Stimulated activated effector memory CD8-positive, alpha-beta T cell treated with anti-CD3 and anti-CD28 coated beads, Interleukin-12 subunit alpha, Interleukin-12 subunit beta, amount 100 ng/mL, for 72 hours (primary cell): ENCODE data around the gene TRPT1.

Experiments
- ATAC-seq: fragments of 150-1000 bp; cut with Tn5 transposase; 2 replicates; pipeline ENCODE4 v1.10.0; 2021
- DNase-seq, 2 donors: peaks; one replicate each; pipeline ENCODE4 v3.0.0; 2021 to 2022; ENCODE audit warnings: low spot score in 2 of 2
- H3K27ac Mint-ChIP-seq: one replicate; pipeline ENCODE4 v1.8.0; 2022; ENCODE audit warnings: mild to moderate bottlenecking, mixed read lengths
- H3K36me3 Mint-ChIP-seq: one replicate; pipeline ENCODE4 v1.8.0; 2022; ENCODE audit warnings: mild to moderate bottlenecking, mixed read lengths
- H3K4me1 Mint-ChIP-seq: one replicate; pipeline ENCODE4 v1.8.0; 2022; ENCODE audit warnings: mixed read lengths
- H3K4me3 Mint-ChIP-seq: one replicate; pipeline ENCODE4 v1.8.0; 2022; ENCODE audit warnings: mild to moderate bottlenecking, mixed read lengths
- H3K9me3 Mint-ChIP-seq: one replicate; pipeline ENCODE4 v1.8.0; 2022; ENCODE audit warnings: mixed read lengths

Gene TRPT1

DNA sequence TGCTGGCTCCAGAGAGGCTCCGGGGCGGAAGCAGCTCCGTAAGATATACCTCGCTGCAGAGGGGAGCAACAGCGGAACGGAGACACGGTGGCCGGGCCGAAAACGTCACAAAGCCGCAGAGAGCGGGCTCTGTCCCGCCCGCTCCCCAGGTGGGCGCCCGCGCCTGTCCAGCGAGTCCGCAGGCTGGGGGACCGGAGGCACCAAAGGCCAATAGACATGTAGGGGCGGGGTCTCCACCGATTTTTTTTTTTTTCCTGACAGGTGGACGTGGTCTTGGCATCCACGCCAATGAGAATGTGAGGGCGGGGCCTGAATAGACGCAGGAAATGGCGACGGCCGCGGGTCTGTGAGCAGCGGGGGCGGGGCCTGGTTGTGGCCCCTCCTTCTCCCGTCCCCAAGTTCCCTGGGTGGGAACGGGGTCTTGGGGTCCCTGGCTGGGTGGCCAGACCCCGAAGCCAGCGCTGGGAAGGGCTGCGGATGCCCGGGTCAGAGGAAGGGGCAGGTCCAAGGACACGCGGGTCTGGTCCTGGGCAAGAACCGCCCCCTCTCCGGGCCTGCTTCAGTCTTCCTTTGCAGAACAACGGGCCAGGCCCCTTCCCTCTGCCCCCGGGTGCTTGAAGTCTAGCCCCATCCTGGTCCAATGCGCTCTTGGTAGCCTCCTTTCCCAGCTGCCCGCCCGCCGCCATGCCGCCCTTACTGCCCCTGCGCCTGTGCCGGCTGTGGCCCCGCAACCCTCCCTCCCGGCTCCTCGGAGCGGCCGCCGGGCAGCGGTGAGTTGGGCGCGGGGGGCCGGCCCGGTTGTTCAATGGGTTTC, 4.4 kb upstream of the TRPT1 start, which contains the start of gene DNAJC4:
TSS of gene DNAJC4 (plus strand) at position 378 of the 814 bp plus-strand sequence. CDS start at position 685, 307 bp downstream.
- Mint-ChIP-seq H3K9me3 (no peaks in the 10 kb centered on the region), H3K4me3 (peak within 1 kb of the TSS; percentile 77), H3K36me3 (peaks cover 22% of the 10 kb centered on the region), H3K4me1 (peaks cover 49% of the 10 kb centered on the region), H3K27ac (peak within 1 kb of the TSS; percentile 86)
- peak; percentile 60 for ATAC-seq
- DNase-seq, result peak; percentile 77 to 97

DNA sequence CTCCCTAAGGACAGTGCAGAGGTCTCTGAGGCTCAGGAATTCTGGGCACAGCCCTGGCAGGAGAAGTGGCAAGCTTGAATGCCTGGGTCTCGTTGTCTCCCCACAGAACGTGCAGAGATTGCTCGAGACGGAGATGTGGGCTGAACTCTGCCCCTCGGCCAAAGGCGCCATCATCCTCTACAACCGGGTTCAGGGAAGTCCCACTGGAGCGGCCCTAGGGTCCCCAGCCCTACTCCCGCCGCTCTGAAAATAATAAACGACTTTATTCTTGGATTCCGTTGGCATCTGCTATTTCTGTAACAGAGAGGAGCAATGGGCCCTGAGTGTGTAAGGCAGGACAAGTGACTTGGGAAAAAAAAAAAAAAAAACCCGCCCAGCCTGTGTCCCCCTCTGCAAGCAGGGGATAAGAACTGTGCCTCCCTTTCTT, 3.8 kb upstream of the TRPT1 start:
- H3K27ac Mint-ChIP-seq, result peak overlapping the region; percentile 86
- ATAC-seq, result no peak
- H3K9me3 Mint-ChIP-seq, result no peaks in the 10 kb centered on the region
- peak overlapping the region; percentile 77 for H3K4me3 Mint-ChIP-seq
- peaks cover 24% of the 10 kb centered on the region for H3K36me3 Mint-ChIP-seq
- H3K4me1 Mint-ChIP-seq, result peaks cover 49% of the 10 kb centered on the region
- DNase-seq, result no peak

DNA sequence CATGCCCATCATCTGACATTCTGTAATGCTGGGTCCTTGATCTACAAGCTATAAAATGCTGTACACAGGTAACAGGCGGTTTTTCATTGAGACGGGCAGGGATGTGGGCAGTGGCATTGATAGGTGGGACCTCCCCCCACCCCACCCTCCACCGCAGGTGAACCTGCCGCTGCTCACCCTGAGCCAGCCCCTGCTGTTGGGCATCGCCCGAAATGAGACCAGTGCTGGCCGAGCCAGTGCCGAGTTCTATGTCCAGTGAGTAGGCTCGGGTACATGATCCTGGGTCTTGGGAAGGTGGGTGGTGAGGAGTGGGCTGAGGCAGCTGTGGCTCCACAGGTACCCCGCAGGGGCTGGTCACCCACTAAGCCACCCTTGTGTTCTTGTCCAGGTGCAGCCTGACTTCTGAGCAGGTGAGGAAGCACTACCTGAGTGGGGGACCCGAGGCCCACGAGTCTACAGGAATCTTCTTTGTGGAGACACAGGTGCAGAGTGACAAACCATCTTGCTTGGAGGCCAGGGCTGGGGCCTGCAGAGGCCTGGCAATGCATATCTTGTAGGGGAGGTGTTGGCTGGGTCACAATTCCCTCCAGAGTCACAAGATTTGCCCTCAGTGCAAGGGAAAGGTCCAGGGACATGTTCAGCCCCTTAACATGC, 3.2 kb upstream of the TRPT1 start:
- DNase-seq, result peak in 1 of 2 donors; percentile 53
- Mint-ChIP-seq H3K27ac (peak overlapping the region; percentile 86), H3K4me3 (peak overlapping the region; percentile 77), H3K36me3 (peaks cover 29% of the 10 kb centered on the region), H3K9me3 (no peaks in the 10 kb centered on the region), H3K4me1 (peaks cover 55% of the 10 kb centered on the region)
- no peak for ATAC-seq

DNA sequence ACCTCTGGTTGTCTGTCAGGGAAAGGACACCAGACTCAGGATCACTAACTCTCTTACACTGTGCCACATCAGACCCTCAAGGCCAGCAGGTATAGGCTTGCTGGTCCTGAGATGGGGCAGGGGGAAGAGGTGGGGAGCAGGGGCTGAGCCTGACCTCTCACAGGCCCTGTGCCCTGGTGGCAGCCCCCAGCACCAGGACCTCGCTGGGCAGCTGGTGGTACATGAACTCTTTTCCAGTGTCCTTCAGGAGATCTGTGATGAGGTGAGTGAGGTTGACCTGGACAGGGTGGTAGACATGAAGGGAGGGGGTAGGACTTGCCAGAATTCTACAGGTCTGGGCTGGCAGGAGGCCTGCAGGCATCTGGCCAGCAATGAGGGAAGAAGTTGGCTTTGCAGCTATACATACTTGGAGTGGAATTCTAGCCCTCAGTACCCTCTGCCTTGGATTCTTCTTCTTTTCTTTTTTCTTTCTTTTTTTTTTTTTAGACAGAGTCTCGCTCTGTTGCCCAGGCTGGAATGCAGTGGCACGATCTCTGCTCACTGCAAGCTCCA, 1.5 kb upstream of the TRPT1 start:
- no peaks in the 10 kb centered on the region for H3K9me3 Mint-ChIP-seq
- no peak for ATAC-seq

DNA sequence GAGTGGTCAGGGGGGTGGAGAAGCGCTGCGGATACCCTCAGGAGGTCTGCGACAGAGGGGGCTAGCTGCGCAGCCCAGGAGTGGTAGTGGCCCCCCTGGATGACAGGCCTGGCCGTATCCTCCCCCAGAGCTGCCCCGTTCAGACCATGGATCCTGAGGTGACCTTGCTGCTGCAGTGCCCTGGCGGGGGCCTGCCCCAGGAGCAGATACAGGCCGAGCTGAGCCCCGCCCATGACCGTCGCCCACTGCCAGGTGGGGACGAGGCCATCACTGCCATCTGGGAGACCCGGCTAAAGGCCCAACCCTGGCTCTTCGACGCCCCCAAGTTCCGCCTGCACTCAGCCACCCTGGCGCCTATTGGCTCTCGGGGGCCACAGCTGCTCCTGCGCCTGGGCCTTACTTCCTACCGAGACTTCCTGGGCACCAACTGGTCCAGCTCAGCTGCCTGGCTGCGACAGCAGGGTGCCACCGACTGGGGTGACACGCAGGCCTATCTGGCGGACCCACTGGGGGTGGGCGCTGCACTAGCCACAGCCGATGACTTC, 593 bp upstream of the TRPT1 start:
- DNase-seq, result peak; percentile 52 to 78
- ATAC-seq, result peak; percentile 62
- H3K27ac Mint-ChIP-seq, result peak overlapping the region; percentile 86

More for the DNA sequence above, 1.5 kb upstream of the TRPT1 start:
- Mint-ChIP-seq H3K4me3 (peak overlapping the region; percentile 87), H3K36me3 (peaks cover 47% of the 10 kb centered on the region), H3K27ac (peak overlapping the region; percentile 86), H3K4me1 (peaks cover 53% of the 10 kb centered on the region)
- no peak for DNase-seq

DNA sequence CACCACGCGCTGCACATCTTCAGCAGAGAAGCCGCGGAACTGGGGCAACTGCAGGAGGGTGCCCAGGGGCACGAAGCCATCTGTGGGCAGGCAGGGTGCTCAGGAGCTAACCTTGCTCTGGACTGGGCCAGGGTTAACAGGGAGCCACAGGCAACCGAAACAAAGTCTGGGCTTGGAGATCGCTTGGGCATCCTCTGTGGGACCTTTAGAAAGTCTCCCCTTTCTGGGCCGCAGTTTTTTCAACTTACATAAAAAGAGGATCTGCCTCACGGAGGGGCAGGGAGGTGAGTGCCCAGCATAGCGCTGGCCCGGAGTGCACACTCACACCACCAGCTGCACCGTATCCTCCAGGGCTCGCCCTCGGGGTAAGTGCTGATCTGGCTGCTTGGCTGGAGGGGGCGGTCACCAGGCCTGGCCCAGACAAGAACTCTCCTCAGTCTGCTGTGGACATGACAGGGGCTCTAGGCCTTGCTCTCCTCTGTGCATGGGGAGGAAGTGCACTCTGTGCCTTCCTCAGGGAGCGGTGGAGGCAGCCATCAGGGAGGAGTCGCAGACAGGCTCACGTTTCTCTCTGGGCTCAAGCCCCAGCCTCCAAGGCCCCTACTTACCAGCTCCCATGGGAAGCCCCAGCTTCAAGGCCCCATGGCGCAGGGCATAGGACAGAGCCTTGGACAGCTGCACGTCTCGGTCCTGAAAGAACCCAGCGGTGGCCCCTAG, 937 bp downstream of the TRPT1 start:
- Mint-ChIP-seq H3K27ac (peak overlapping the region; percentile 86), H3K4me1 (peaks cover 42% of the 10 kb centered on the region), H3K36me3 (peaks cover 64% of the 10 kb centered on the region), H3K9me3 (no peaks in the 10 kb centered on the region), H3K4me3 (peak overlapping the region; percentile 87)
- no peak for ATAC-seq
- DNase-seq, result no peak

More for the DNA sequence above, 593 bp upstream of the TRPT1 start:
- Mint-ChIP-seq H3K9me3 (no peaks in the 10 kb centered on the region), H3K4me1 (peaks cover 44% of the 10 kb centered on the region), H3K4me3 (peak overlapping the region; percentile 87), H3K36me3 (peaks cover 56% of the 10 kb centered on the region)

DNA sequence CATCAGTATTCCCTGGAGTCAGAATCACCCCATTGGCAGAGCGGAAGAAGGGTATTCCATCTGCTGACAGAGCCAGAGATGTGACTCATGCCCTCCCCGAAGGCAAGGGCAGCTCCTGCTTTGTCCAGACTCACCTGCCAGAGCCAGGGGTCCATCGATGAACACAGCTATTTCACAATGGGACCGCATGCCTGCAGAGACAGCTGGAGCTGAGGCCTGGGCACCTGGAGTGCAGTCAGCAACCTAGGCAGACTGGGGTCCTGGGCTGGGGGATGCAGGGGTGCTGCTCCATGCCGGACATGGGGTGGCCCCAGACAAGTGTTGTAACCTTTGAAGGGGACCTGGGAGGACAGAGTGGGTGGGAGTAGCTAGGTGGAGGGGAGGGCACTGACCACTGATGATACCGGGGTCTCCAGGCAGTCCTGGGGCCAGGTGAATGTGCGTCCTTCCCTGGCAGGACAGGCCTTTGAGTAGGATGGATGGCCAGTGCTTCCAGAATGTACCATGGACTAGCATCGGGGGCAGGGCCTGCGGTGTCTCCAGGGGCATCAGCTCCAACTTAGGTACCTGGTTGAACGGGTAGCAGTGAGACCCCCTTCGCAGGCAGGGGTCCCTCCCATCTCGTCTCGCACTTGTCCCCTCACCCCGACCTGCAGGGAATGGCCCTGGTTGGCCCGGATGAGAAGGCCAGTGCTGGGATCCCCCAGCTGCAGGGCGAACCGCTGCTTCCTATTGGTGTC, 1.7 kb downstream of the TRPT1 start:
- H3K9me3 Mint-ChIP-seq, result no peaks in the 10 kb centered on the region
- H3K4me3 Mint-ChIP-seq, result peak overlapping the region; percentile 87
- peaks cover 35% of the 10 kb centered on the region for H3K4me1 Mint-ChIP-seq
- no peak for DNase-seq
- H3K27ac Mint-ChIP-seq, result peak overlapping the region; percentile 86
- peaks cover 61% of the 10 kb centered on the region for H3K36me3 Mint-ChIP-seq
- ATAC-seq, result no peak

DNA sequence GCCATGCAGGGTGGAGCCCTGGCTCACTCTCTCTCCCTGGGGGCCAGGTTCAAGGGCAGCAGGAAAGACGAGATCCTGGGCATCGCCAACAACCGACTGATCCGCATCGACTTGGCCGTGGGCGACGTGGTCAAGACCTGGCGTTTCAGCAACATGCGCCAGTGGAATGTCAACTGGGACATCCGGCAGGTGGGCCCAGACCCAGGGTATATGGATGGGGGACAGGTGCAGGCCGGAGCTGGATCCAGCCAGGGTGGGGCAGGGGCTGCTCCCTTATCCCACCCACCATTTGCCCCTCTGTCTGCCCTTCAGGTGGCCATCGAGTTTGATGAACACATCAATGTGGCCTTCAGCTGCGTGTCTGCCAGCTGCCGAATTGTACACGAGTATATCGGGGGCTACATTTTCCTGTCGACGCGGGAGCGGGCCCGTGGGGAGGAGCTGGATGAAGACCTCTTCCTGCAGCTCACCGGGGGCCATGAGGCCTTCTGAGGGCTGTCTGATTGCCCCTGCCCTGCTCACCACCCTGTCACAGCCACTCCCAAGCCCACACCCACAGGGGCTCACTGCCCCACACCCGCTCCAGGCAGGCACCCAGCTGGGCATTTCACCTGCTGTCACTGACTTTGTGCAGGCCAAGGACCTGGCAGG, 2.9 kb downstream of the TRPT1 start:
- Mint-ChIP-seq H3K36me3 (peaks cover 49% of the 10 kb centered on the region), H3K4me1 (peaks cover 38% of the 10 kb centered on the region), H3K4me3 (no peak overlapping the region), H3K27ac (peak overlapping the region; percentile 86), H3K9me3 (no peaks in the 10 kb centered on the region)
- DNase-seq, result no peak
- no peak for ATAC-seq

DNA sequence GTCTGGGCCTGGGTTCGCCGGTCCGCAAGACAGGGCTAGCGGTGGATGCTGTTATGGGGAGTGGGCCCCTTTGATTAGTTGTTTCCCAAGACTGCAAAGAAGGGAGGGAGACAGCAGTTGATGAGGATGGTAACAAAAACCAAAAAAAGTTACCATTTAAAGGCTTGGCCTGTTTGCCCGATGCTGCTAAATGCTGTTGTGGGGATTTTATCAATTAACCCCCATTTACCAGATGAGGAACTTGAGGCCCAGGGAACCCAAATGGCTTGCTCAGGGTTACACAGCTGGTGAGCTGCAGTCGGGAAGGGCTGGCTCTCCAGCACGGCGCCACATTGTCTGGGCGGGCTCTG, 3.4 kb downstream of the TRPT1 start:
- DNase-seq, result no peak
- peaks cover 49% of the 10 kb centered on the region for H3K36me3 Mint-ChIP-seq
- no peak for ATAC-seq

DNA sequence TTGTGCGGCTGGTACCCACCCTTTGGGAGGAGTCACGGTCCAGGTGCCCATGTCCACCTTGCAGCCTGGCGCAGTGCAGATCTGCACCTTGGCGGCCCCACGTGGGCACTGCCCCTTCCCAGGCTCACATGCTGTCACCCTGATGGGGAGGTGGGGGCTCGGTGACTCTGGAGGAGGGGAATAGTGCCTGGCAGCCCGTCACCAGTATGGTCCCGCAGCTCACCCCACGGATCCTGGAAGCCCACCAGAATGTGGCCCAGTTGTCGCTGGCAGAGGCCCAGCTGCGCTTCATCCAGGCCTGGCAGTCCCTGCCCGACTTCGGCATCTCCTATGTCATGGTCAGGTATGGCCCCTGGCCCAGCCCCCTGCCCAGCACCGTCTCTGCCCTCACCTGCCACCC, 5.2 kb downstream of the TRPT1 start:
- Mint-ChIP-seq H3K4me3 (no peak overlapping the region), H3K36me3 (peaks cover 49% of the 10 kb centered on the region), H3K4me1 (peaks cover 24% of the 10 kb centered on the region), H3K27ac (peak overlapping the region; percentile 45), H3K9me3 (no peaks in the 10 kb centered on the region)
- no peak for ATAC-seq
- DNase-seq, result no peak

More for the DNA sequence above, 3.4 kb downstream of the TRPT1 start:
- Mint-ChIP-seq H3K27ac (no peak overlapping the region), H3K4me1 (peaks cover 34% of the 10 kb centered on the region), H3K9me3 (no peaks in the 10 kb centered on the region), H3K4me3 (no peak overlapping the region)

DNA sequence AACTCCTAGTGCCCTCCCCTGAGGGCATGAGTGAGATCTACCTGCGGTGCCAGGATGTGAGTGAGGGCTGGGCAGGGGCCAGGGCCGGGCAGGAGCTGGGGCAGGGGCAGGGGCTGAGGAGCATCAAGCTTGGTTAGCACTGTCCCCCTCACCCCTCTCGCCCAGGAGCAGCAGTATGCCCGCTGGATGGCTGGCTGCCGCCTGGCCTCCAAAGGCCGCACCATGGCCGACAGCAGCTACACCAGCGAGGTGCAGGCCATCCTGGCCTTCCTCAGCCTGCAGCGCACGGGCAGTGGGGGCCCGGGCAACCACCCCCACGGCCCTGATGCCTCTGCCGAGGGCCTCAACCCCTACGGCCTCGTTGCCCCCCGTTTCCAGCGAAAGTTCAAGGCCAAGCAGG, 5.7 kb downstream of the TRPT1 start:
- no peak for DNase-seq
- Mint-ChIP-seq H3K9me3 (no peaks in the 10 kb centered on the region), H3K27ac (no peak overlapping the region), H3K4me3 (no peak overlapping the region), H3K4me1 (peaks cover 23% of the 10 kb centered on the region), H3K36me3 (peaks cover 45% of the 10 kb centered on the region)
- ATAC-seq, result no peak

DNA sequence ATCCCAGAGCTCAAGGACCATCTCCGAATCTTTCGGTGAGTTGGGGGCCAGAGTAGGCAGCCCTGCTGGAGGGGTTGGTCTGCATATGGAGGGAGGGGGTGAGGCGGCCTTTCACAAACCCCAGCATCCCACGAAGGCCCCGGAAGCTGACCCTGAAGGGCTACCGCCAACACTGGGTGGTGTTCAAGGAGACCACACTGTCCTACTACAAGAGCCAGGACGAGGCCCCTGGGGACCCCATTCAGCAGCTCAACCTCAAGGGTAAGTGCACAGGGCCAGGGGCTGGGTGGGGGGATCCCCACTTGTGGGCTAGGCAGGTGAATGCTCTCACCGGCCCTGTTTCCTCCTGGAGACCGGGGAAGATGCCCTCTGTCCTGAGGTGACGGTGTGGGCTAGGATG, 6.2 kb downstream of the TRPT1 start:
- Mint-ChIP-seq H3K9me3 (no peaks in the 10 kb centered on the region), H3K4me3 (no peak overlapping the region), H3K36me3 (peaks cover 40% of the 10 kb centered on the region), H3K27ac (peak overlapping the region; percentile 86), H3K4me1 (peaks cover 23% of the 10 kb centered on the region)
- no peak for ATAC-seq
- DNase-seq, result no peak

DNA sequence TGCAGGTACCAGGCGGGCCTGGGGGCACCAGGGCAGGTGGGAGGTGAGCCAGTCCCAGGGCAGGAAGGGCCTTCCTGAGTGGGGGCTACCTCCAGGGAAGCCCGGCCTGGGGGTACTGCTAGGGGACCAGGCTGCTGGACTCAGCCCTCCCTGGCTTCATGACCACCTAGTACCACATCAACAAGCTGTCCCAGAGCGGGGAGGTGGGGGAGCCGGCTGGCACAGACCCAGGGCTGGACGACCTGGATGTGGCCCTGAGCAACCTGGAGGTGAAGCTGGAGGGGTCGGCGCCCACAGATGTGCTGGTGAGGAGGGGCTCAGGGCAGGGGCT, 6.7 kb downstream of the TRPT1 start:
- H3K9me3 Mint-ChIP-seq, result no peaks in the 10 kb centered on the region
- peaks cover 35% of the 10 kb centered on the region for H3K36me3 Mint-ChIP-seq
- ATAC-seq (no peak), DNase-seq (no peak)
- H3K4me1 Mint-ChIP-seq, result peaks cover 23% of the 10 kb centered on the region
- H3K27ac Mint-ChIP-seq, result peak overlapping the region; percentile 86
- no peak overlapping the region for H3K4me3 Mint-ChIP-seq
